ENCODE results near the gene PRR20B.

- TF ChIP-seq POLR2A (IDR thresholded peaks at IDR 0.05): no peak
- TF ChIP-seq, protein P1, sequence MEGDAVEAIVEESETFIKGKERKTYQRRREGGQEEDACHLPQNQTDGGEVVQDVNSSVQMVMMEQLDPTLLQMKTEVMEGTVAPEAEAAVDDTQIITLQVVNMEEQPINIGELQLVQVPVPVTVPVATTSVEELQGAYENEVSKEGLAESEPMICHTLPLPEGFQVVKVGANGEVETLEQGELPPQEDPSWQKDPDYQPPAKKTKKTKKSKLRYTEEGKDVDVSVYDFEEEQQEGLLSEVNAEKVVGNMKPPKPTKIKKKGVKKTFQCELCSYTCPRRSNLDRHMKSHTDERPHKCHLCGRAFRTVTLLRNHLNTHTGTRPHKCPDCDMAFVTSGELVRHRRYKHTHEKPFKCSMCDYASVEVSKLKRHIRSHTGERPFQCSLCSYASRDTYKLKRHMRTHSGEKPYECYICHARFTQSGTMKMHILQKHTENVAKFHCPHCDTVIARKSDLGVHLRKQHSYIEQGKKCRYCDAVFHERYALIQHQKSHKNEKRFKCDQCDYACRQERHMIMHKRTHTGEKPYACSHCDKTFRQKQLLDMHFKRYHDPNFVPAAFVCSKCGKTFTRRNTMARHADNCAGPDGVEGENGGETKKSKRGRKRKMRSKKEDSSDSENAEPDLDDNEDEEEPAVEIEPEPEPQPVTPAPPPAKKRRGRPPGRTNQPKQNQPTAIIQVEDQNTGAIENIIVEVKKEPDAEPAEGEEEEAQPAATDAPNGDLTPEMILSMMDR (IDR thresholded peaks at IDR 0.05): no peak
These were observed 8.3 kb upstream of the PRR20B start for GRCh38 chr13:57138988-57139387.
